Left colon (tissue), 2 donors: ENCODE data around the gene HTR2B. TPM values are rescaled to one million over a fixed set of nuclear protein-coding genes. Genes with fewer than 3 reads are reported as not detected.

ENCODE experiments used
- ATAC-seq: fragments of 200-7000 bp; cut with Tn5 transposase; one replicate; pipeline ENCODE4 v1.9.1; 2020; ENCODE audit warnings: mild to moderate bottlenecking, moderate library complexity
- DNase-seq, 2 donors: peaks; one replicate each; pipeline ENCODE4 v3.0.0-alpha.2; 2020
- intact Hi-C, 2 donors: fragments of 100-400 bp; cut with DNase I in 1 of 2; cut with micrococcal nuclease in 1 of 2; formaldehyde crosslinking; loops; one replicate each; pipeline versions ENCODE4 v1.11.2 to v1.14.0; 2022; cut with DNase I, micrococcal nuclease
- total RNA-seq, 2 donors: library from RNA; stranded (reverse); fragmentation: NEBNext Ultra II Directional; extraction: Animal tissue kit (Norgen Biotek cat#: 25700); gene quantifications; one replicate each; pipeline ENCODE4 v1.2.1, GENCODE V29; 2021
- donor health status: DM: no; HTN: no; CAD: no.
- donor health status: DM: yes; HTN: yes; CAD: no.

HTR2B gene
- total RNA-seq, 2 donors from 2014 or later = 0.12 to 0.22 TPM

DNA sequence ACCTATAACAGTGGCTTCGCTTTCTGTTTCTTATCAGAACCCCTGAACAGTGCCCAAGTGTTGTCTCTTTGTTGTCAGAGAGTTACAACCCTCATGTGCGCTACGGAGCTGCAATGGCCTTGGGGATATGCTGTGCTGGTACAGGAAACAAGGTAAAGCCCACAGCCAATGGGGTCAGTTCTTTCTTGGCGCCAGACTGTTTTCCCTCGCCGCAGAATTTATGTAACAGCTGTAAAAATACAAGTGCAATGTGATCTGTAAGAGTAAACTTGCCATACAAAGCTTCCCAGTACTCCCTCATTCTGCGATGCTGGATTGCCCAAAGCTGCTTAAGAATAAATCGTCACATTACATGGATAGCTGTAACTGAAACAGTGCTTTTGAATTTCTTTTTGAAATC is 13.9 kb upstream of the HTR2B start:
- ATAC-seq = peak; percentile 45
- no peak for DNase-seq
- intact Hi-C loops = no loop called here

DNA sequence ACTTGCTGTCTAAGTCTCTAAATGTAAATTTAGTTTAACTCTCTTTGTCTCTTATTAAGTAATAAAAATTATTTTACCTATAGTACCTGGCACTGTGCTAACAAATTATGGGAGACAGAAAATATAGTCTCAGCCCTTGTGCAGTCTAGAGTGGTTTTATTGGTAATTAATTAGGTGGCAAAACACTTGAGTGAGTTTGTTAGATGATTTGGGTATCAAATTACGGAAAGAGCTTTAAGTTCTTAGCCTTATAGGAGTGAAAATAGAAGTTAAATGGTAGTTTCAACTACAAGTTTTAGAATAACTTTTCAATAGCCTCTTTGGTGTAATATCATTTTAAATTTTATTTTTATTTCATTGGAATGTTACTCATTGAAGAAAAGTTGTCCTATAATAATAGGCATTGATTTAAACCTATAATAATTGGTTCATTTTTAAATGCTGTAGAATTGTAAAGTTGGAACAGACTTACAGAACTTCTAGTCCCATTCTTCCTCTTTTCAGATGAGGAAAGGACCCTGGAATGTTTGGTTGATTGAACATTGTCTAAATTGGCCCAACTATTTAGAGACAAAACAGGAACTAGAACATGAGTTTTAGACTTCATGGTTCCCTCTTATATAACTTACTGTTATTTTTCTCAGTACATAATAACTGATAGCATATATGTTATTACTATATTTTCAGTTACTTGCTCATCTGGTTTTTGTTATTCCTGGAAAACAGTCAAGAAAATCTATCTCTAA is 10.2 kb upstream of the HTR2B start:
- no peak for ATAC-seq
- intact Hi-C loops = no loop called here
- no peak for DNase-seq

DNA sequence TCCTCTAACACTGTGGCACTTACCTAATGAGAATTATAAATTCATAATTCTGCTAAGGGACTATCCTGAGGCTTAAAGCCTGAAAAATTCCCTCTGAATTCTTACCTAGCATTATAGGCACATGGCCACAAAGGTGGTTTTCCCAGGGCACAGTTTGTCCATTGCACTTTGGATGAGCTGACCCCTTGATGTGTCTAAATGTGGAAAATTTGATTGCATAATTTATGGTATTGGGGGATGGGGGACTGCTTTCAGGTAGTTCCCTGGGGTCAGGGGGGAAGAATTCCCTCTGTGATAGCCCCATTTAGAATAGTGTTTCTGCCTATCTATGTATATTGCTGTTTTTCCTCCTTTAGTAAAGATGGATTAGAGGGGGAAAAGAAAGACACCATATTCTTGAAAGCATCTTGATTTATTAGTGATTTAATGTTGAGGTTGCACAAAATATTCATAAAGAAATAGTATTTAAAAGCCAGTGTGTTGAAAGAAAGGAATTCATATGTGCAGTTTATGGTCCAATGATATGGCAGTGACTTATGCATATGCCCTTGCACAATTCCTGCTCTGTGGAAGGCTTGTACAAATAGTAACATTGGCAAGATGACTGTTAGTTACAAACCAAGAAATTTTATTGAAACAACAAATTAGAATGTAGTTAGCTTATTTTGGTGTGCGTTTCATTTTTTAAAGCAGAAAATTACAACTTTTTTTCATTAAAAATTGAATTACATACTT is 8.7 kb upstream of the HTR2B start:
- ATAC-seq (no peak), DNase-seq (no peak)
- intact Hi-C loops = no loop called here

DNA sequence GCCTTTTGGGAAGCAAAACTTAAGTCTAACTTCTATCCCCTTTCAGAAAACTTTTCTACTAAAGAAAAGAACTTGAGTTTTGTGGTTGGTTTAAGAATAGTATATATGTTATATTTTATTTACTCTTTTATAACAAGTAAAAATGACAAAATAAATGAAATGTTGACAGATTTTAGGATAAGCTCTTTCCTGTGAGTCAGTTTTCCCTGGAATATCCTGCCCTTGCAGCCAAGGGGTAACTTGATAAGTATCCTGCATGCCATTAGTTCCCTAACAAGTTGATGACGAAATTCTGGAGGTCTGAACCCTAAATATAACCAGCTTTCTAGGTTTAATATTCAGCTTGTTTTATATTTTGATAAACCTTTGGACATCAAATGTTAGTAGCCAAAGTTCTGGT is 7.3 kb upstream of the HTR2B start:
- intact Hi-C loops = no loop called here
- no peak for ATAC-seq
- no peak for DNase-seq

DNA sequence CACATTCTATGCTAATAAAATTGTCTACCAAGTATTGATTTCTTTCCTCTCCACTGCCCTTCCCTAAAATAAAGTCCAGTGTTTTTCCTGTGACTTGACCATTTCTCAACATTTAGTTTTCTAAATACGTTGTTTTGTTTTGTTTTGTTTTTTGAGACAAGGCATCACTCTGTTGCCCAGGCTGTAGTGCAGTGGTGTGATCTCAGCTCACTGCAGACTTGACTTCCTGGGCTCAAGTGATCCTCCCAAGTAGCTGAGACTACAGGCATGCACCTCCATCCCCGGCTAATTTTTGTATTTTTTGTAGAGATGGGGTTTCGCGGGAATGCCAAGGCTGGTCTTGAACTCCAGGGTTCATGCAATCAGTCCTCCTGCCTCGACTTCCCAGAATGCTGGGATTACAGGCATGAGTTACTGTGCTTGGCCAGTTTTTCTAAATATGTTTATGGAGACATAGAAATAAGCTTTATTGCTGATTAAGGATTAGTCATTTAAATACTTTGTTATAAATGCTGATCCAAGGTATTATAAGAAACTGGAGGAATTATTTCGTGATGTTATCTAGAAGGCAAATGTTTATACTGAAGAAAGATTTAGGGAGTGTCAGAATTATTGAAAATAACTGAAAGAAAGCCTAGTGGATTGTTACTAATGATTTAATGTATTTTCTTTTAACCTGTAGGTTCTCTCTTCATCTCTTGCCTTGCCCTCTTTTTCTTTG is 5.7 kb upstream of the HTR2B start:
- intact Hi-C loops = no loop called here
- ATAC-seq (no peak), DNase-seq (no peak)

DNA sequence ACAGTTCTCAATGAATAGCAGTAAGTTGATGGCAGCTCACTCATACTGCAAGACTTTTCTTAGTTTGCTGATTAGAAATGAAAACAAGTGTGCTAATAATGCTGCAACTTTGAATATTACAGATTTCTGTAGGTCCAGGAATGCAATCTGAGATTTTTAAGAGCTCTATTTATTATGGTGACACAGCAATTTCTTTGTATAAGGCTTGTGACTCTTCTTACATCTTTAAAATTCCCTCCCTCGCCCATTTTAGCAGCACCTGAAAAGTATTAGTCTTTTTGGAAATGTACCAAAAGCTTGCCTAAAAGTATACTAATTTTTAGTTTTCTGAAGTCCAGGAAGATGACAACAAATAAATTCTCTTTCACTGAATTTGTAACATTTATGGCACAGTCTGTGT is 4.4 kb upstream of the HTR2B start:
- no peak for ATAC-seq
- intact Hi-C loops = no loop called here
- DNase-seq = no peak

DNA sequence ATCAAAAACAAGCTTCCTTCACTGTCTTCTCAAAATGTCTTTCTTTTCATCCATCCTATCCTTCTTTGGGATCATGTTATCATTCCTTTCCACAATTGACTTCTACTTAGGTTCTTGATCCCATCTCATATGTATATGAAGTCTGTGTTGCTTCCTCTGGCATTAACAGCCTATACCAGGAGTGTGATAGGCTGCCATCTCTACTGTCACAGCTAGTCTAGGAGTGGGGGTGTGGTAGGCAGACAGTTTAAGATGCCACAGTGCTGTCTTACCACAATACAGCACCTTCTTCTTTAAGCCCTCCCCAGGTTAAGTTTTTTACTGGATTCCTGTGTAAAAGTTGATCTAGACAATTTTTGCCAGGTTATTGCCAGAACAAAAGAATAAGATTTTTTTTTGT is 3.7 kb upstream of the HTR2B start:
- intact Hi-C loops = no loop called here
- no peak for ATAC-seq
- DNase-seq = no peak

DNA sequence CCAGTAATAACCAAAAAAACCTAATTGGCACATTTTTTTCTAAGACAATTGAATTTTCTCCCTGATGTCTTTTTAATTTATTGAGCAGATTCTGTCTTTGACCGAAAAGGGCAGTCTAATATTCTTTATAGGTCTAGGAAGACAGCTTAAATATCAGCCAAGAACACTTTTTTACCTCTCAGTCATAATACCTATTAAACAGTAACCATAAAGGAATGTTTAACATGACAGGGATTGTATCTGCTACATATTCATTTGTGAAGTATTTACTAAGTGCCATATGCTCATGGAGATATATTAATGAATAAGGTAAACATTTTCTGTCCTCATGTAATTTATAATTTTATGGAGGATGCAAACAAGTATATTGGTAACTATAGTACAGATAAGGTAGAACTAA is 3.1 kb upstream of the HTR2B start:
- ATAC-seq (no peak), DNase-seq (no peak)
- intact Hi-C loops = no loop called here

DNA sequence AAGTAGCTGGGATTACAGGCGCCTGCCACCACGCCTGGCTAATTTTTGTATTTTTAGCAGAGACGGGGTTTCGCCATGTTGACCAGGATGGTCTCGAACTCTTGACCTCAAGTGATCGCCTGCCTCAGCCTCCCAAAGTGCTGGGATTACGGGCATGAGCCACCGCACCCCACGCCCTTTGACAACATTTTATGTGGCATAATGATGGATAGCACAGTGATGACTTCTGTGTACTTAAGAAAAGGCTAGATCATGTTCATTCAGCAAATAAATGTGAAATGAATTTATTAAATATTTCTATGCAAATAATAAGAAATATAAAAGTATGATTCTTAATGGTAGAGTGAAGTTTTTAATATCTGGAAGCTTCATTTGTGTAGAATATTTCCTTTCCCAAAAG is 2.6 kb upstream of the HTR2B start:
- intact Hi-C loops = no loop called here
- DNase-seq = no peak
- no peak for ATAC-seq

DNA sequence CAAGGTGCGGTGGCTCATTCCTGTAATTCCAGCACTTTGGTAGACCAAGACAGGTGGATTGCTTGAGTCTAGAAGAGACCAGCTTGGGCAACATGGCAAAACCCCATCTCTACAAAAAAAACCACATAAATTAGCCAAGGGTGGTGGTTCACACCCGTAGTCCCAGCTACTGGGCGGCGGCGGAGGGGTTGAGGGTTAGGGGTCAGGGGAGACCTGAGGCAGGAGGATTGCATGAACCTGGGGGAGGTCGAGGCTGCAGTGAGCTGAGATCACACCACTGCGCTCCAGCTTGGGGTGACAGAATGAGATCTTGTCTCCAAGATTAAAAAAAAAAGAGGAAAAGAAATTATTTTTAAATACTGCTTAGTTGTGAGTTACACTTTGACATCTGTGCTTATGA is 1.3 kb upstream of the HTR2B start:
- DNase-seq = no peak
- intact Hi-C loops = no loop called here
- ATAC-seq = no peak

DNA sequence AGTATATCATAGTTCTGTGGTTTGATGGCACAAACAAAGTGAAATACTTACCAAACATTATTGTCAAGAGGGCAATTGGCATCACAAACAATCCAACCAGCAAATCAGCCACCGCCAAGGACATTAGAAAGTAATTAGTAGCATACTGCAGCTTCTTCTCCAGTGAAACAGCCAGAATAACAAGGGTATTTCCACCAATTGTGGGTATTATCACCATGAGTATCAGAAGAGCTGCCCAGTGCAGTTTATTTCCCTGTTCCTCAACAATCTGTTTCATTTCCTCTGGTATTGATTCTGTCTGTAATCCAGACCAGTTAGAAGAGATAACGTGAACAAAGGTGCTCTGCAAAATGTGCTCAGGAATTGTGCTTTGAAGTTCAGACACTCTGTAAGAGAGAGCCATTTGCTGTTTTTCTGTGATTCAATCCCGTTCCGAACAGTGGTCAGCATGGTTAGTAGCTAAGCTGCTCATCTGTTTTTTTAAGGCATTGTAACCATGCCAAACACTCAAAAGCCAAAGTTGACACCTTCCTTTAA is 1.4 kb downstream of the HTR2B start:
- intact Hi-C loops = no loop called here
- DNase-seq (no peak), ATAC-seq (no peak)

DNA sequence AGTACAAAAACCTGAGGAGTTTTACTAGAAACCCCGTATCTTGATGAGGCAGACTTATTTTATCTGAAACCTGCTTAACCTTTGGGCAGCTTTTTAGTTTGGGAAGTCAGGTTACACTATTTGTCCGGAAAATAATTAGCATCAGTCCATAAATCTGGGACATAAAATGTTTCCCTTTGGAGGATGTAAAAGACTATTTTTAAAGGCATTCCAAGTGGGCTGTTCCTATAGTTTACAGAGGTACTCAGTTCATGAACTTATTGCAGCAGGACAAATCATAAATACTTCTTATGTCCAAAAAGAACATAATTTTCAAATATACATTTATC is 6.3 kb downstream of the HTR2B start:
- intact Hi-C loops = no loop called here
- ATAC-seq (no peak), DNase-seq (no peak)

DNA sequence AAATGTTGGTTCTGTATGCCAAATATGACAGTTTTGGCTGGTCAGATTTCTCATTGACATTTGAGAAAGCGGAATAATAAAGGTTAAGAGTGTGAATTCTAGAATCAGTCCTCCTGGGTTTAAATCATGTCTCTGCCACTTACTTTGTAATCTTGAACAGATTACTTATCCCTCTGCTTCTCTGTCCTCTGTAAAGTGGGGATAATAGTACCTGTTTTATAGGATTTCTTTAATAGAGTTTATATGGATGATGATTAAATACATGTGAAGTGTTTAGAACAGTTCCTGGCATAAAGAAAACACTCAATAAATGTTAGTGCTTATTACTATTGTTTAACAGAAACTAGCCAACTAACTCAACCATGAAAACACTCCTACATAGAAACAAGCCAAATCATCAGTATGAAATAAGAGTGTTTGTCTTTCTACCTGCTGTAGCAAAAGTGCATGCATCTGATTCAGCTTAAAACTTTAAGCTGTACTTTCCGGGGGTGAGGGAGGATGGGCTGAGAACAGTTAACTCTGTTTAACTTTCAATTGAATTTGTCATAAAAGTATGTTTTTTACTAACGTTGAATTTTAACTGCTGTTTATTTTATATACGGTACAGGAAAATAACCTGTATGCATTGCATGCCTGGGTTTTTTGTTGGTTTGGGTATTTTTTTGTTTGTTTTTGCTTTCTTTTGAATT is 6.8 kb downstream of the HTR2B start:
- ATAC-seq (no peak), DNase-seq (no peak)
- intact Hi-C loops = no loop called here

DNA sequence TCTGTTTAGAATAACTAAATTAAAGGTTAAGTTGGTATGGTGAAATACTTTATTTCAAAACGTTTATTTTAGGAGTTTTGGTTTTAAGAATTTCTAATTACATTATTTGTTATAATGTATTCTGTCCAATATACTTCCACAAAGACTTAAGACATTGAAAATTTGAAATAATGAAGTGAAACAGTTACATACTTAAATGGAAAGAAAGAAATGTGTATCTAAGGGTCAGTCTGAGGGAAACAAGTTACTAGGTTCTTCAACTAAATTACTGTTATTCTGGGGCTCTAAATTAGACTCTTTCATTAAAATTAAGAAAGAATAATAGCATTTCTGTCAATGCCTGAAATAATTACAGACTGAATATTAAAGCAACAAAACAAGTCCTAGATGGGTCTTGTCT is 7.7 kb downstream of the HTR2B start:
- intact Hi-C loops = no loop called here
- ATAC-seq = no peak
- no peak for DNase-seq

DNA sequence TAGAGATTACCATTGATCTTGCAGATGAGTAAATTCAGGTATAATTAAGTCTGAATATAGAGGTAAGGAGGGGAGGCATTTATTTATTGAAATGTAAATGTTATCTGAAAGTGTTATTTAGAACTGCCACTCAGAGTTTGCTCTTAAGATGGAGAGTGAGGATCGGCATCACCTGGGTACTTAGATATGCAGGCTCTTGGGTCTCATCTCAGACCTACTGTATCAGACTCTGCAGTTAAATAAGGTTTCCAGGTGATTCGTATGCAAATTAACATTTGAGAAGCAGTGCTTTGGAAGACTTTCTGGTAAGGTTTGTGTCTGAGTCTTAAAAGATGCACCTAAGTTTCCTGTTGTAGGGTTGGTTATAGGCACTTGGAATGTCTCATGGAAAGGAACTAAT is 9.2 kb downstream of the HTR2B start:
- no peak for ATAC-seq
- no peak for DNase-seq
- intact Hi-C loops = no loop called here

DNA sequence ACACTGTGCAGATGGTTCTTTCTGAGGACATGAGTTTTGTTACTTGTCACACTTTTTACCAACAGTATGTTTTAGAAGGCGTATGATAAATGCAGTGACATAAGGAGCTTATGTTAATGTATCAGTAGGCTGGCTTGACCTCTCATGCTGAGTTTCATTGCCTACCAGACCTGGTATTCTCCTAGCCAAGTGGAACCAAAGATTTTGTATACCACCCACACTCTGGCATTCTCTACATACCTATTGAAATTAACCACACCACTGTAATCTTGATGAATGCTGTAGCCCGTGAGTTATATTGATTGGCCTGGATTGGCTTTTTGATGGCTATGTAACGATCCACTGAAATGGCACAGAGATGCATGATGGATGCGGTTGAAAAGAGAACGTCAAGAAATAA is 11.4 kb downstream of the HTR2B start:
- intact Hi-C loops = no loop called here
- ATAC-seq = no peak

DNA sequence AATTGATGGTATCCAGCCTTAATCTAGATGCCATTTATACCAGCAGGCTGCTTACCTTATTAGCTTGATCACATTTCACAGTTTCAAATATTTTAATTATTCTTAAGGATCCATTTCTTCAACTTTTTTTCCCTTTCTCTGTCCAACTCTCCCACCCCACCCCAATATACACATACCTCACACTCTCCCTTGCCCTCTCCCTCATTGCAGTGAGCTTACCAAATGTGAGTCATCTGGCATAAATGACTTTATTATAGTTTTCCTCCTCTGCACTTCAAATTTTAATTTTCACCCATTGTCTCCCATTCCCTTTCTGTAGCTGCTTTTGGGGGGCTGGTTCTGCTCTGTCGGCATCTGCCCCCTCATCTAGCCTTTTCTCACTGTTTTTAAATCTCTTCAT is 12.9 kb downstream of the HTR2B start:
- ATAC-seq = peak; percentile 40
- intact Hi-C loops = no loop called here

More for the DNA sequence above, 11.4 kb downstream of the HTR2B start:
- no peak for DNase-seq

DNA sequence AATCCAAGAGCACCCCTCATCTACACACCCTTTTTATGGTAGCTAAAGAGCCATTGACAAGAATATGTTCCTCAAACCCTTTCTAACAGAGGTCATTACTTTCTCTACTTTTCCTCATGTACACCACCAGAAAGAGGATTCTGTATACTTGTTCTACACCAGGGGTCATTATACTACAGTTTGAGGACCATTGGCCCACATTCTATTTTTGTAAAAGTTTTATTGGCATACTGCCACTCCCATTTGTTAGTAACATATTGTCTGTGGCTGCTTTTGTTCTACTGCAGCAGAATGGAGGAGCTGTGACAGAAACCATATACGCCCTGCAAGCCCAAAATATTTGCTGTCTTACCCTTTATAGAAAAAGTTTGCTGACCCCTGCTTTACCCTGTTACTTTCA is 14.3 kb downstream of the HTR2B start:
- ATAC-seq (peak; percentile 80), DNase-seq (no peak)
- intact Hi-C loops = no loop called here

More for the DNA sequence above, 12.9 kb downstream of the HTR2B start:
- no peak for DNase-seq

DNA sequence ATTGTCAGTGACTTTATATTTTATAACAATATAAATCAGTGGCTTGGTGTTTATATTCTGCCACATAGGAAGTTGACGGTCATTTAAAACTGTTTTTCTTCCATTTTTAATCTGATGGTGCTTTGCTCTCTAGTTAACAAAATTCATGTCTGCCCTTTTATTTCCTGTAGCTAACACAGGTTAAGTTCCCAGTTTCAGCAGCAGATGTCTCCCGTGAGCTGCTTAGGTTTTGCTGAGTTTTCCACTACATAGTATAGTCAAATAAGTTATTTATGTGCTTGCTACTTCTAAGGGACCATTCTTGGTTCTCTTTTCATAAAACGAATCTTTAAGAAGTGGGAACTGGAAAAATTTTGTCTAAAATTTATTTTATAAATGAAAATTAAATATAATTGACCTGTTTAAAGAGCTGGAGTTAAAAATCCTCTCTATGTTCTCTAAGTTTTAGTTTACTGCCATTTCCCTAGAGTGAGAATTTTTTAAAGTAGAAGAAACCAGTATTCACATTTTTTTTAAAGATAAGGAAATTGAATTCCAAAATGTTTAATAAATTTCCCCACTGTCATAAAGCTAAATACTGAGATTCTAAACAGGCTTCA is 20.6 kb downstream of the HTR2B start:
- ATAC-seq = peak; percentile 61
- intact Hi-C loops = loop anchor here in 1 of 2 donors (5.0 to 10.0 kb wide), 2 partner anchors 91 to 308 kb away; partner anchors contain the start of gene ARMC9
- DNase-seq = peak in 1 of 2 donors; percentile 71
